Measurements from ENCODE around the gene ITGA8. TPM values are rescaled to one million over a fixed set of nuclear protein-coding genes. Genes with fewer than 3 reads are reported as not detected.

ITGA8 gene
- polyA plus RNA-seq, 3 donors = not detected

- no peak overlapping the region for H3K27ac Mint-ChIP-seq
- no peak for DNase-seq
- intact Hi-C loops (cut with micrococcal nuclease) = no loop called here
Observed at GRCh38 chr10:15742836-15743235, 23.1 kb upstream of the ITGA8 start.

GRCh38 chr10:15742102-15742501 is 22.4 kb upstream of the ITGA8 start:
- no peak for DNase-seq
- Histone ChIP-seq H3K9ac (ENCODE audit: insufficient read depth, low read length, poor library complexity, severe bottlenecking) (no peak overlapping the region), H3K9me3 (replicated peaks in 1 of 2; ENCODE audit: control insufficient read depth in 1 of 2, insufficient read depth in 1 of 2, low read length in 2 of 2) (no peaks in the 10 kb centered on the region), H2AFZ (ENCODE audit: insufficient read depth, low read depth, low read length, poor library complexity, severe bottlenecking) (no peak overlapping the region), H3K36me3 (replicated peaks in 1 of 2; ENCODE audit: control insufficient read depth in 1 of 2, insufficient read depth in 2 of 2, low read length in 2 of 2) (no peaks in the 10 kb centered on the region), H3K79me2 (ENCODE audit: insufficient read depth, low read length) (no peaks in the 10 kb centered on the region), H3K4me1 (ENCODE audit: control insufficient read depth in 1 of 2, insufficient read depth in 2 of 2, low read length in 2 of 2) (no peaks in the 10 kb centered on the region), H4K20me1 (ENCODE audit: insufficient read depth, low read length) (no peaks in the 10 kb centered on the region), H3K27ac (ENCODE audit: low read depth in 1 of 2, low read length in 2 of 2) (no peak overlapping the region), H3K27me3 (ENCODE audit: control insufficient read depth in 2 of 2, insufficient read depth in 2 of 2, low read length in 2 of 2) (no peaks in the 10 kb centered on the region), H3K4me2 (replicated peaks; ENCODE audit: extremely low read depth, low read length, poor library complexity, severe bottlenecking) (no peak overlapping the region), H3K4me3 (replicated peaks in 1 of 3; ENCODE audit: low read depth in 2 of 3, low read length in 3 of 3) (no peak overlapping the region)
- no peaks in the 10 kb centered on the region for H3K4me1 Mint-ChIP-seq
- no peaks in the 10 kb centered on the region for H3K9me3 Mint-ChIP-seq
- WGBS (ENCODE audit: insufficient coverage) = no CpG with 5 or more reads among the region's 5 CpGs
- no peaks in the 10 kb centered on the region for H3K36me3 Mint-ChIP-seq
- no peak overlapping the region for H3K4me3 Mint-ChIP-seq
- intact Hi-C loops (cut with micrococcal nuclease) = no loop called here
- peaks cover 0 to 8% (median 4%) of the 10 kb centered on the region in 3 donors for H3K27me3 Mint-ChIP-seq (ENCODE audit: low read depth in 3 of 3)
- H3K27ac Mint-ChIP-seq = no peak overlapping the region
- TF ChIP-seq CTCF (IDR thresholded peaks at IDR 0.05) = no peak

More at GRCh38 chr10:15742836-15743235, 23.1 kb upstream of the ITGA8 start:
- Histone ChIP-seq H4K20me1 (ENCODE audit: insufficient read depth, low read length) (no peaks in the 10 kb centered on the region), H3K9ac (ENCODE audit: insufficient read depth, low read length, poor library complexity, severe bottlenecking) (no peak overlapping the region), H3K4me2 (replicated peaks; ENCODE audit: extremely low read depth, low read length, poor library complexity, severe bottlenecking) (no peak overlapping the region), H3K9me3 (replicated peaks in 1 of 2; ENCODE audit: control insufficient read depth in 1 of 2, insufficient read depth in 1 of 2, low read length in 2 of 2) (no peaks in the 10 kb centered on the region), H2AFZ (ENCODE audit: insufficient read depth, low read depth, low read length, poor library complexity, severe bottlenecking) (no peak overlapping the region), H3K36me3 (replicated peaks in 1 of 2; ENCODE audit: control insufficient read depth in 1 of 2, insufficient read depth in 2 of 2, low read length in 2 of 2) (no peaks in the 10 kb centered on the region), H3K27ac (ENCODE audit: low read depth in 1 of 2, low read length in 2 of 2) (no peak overlapping the region), H3K4me3 (replicated peaks in 1 of 3; ENCODE audit: low read depth in 2 of 3, low read length in 3 of 3) (no peak overlapping the region), H3K27me3 (ENCODE audit: control insufficient read depth in 2 of 2, insufficient read depth in 2 of 2, low read length in 2 of 2) (no peaks in the 10 kb centered on the region), H3K4me1 (ENCODE audit: control insufficient read depth in 1 of 2, insufficient read depth in 2 of 2, low read length in 2 of 2) (no peaks in the 10 kb centered on the region), H3K79me2 (ENCODE audit: insufficient read depth, low read length) (no peaks in the 10 kb centered on the region)
- no peak for TF ChIP-seq CTCF (IDR thresholded peaks at IDR 0.05)
- Mint-ChIP-seq H3K4me1 (no peaks in the 10 kb centered on the region), H3K4me3 (no peak overlapping the region), H3K27me3 (ENCODE audit: low read depth in 3 of 3) (peaks cover 0 to 8% (median 4%) of the 10 kb centered on the region in 3 donors), H3K9me3 (no peaks in the 10 kb centered on the region), H3K36me3 (no peaks in the 10 kb centered on the region)
- 92% methylated on average over 2 of the region's 3 CpGs for WGBS (ENCODE audit: insufficient coverage)
